ENCODE measurements around the gene DENND1A. TPM values are rescaled to one million over a fixed set of nuclear protein-coding genes. Genes with fewer than 3 reads are reported as not detected.

The DENND1A gene
- total and polyA plus RNA-seq, 4 donors = 7.9 to 22.0 (median 13.9) TPM

GRCh38 chr9:123390337-123391135 lies 539.4 kb downstream of the DENND1A start:
- no peak overlapping the region for H3K4me3 ChIP-seq (ENCODE audit: low read depth in 1 of 3, low read length in 3 of 3)
- DNase-seq (ENCODE audit: low spot score) = no peak
- H3K27me3 ChIP-seq (ENCODE audit: control insufficient read depth in 4 of 4, insufficient read depth in 4 of 4, low read length in 3 of 4) = no peaks in the 10 kb centered on the region
- H3K27ac ChIP-seq (ENCODE audit: low read depth in 1 of 2, low read length in 2 of 2) = no peak overlapping the region
- WGBS = 93% methylated on average over 23 of the region's 23 CpGs
- H3K9me3 ChIP-seq (ENCODE audit: control insufficient read depth in 4 of 4, low read length in 3 of 4) = no peaks in the 10 kb centered on the region
- H3K9ac ChIP-seq (ENCODE audit: low read depth in 1 of 2, low read length in 2 of 2) = no peak overlapping the region
- no peaks in the 10 kb centered on the region for H3K4me1 ChIP-seq (ENCODE audit: control insufficient read depth in 4 of 4, insufficient read depth in 4 of 4, low read length in 3 of 4)
- no peaks in the 10 kb centered on the region for H3K36me3 ChIP-seq (ENCODE audit: control insufficient read depth in 4 of 4, insufficient read depth in 3 of 4, low read depth in 1 of 4, low read length in 3 of 4)
- TF ChIP-seq HNF4G (IDR thresholded peaks at IDR 0.05) (no peak), JUND (IDR thresholded peaks at IDR 0.05) (no peak), SP1 (IDR thresholded peaks at IDR 0.05) (no peak), FOXA2 (IDR thresholded peaks at IDR 0.05) (no peak), REST (IDR thresholded peaks at IDR 0.05) (no peak)

GRCh38 chr9:123389698-123390097 lies 540.2 kb downstream of the DENND1A start:
- Histone ChIP-seq H3K4me3 (ENCODE audit: low read depth in 1 of 3, low read length in 3 of 3) (no peak overlapping the region), H3K4me1 (ENCODE audit: control insufficient read depth in 4 of 4, insufficient read depth in 4 of 4, low read length in 3 of 4) (no peaks in the 10 kb centered on the region), H3K27ac (ENCODE audit: low read depth in 1 of 2, low read length in 2 of 2) (no peak overlapping the region), H3K9me3 (ENCODE audit: control insufficient read depth in 4 of 4, low read length in 3 of 4) (no peaks in the 10 kb centered on the region), H3K27me3 (ENCODE audit: control insufficient read depth in 4 of 4, insufficient read depth in 4 of 4, low read length in 3 of 4) (no peaks in the 10 kb centered on the region), H3K9ac (ENCODE audit: low read depth in 1 of 2, low read length in 2 of 2) (no peak overlapping the region), H3K36me3 (ENCODE audit: control insufficient read depth in 4 of 4, insufficient read depth in 3 of 4, low read depth in 1 of 4, low read length in 3 of 4) (no peaks in the 10 kb centered on the region)
- DNase-seq (ENCODE audit: low spot score) = no peak
- TF ChIP-seq TAF1 (conservative IDR thresholded peaks at IDR 0.05) (no peak), EGR1 (IDR thresholded peaks at IDR 0.05; ENCODE audit: low read depth in 2 of 2) (no peak), REST (IDR thresholded peaks at IDR 0.05) (no peak), FOXA2 (IDR thresholded peaks at IDR 0.05) (no peak), FOXA1 (IDR thresholded peaks at IDR 0.05) (no peak), MAX (IDR thresholded peaks at IDR 0.05) (no peak), RAD21 (IDR thresholded peaks at IDR 0.05) (no peak), HNF4A (conservative IDR thresholded peaks at IDR 0.05) (no peak), HNF4G (IDR thresholded peaks at IDR 0.05) (no peak), GABPA (IDR thresholded peaks at IDR 0.05 in 1 of 2, conservative IDR thresholded peaks at IDR 0.05 in 1 of 2) (no peak), NR2F2 (IDR thresholded peaks at IDR 0.05) (no peak), JUND (IDR thresholded peaks at IDR 0.05) (no peak), ZBTB33 (IDR thresholded peaks at IDR 0.05) (no peak), SP1 (IDR thresholded peaks at IDR 0.05) (no peak), ATF3 (IDR thresholded peaks at IDR 0.05) (no peak)
- 86% methylated on average over 12 of the region's 12 CpGs for WGBS
